ENCODE results near the gene LRG1. TPM values are rescaled to one million over a fixed set of nuclear protein-coding genes. Genes with fewer than 3 reads are reported as not detected.

LRG1 gene
- total RNA-seq, 1 experiment from 2014 or later, result 0.08 TPM

DNA sequence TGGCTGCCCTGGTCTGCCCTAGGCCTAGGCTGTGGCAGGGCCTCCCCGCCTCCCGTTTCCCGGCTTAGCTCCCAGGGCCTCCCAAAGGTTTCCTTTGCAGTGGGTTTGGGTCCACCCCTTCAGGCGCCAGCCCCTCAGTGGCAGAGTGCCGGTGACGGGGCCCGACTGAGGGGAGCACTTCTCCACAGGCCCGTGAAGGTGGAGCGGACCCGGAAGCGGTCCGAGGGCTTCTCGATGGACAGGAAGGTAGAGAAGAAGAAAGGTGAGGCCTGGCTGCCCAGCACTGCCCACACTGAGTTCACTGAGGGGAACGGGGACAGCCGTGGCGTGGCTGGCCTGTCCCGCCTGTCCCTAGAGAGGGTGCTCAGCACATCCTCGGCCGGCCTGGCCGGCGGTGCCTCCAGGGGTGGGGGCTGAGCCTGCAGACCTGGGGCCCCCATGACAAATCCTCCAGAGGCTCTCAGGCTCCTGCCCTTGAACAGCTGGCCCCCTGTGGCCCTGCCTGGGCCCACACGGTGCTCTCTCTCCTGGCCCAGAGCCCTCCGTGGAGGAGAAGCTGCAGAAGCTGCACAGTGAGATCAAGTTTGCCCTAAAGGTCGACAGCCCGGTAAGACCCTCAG is 42.0 kb downstream of the LRG1 start:
- intact Hi-C loops (cut with micrococcal nuclease; ENCODE audit: unreplicated experiment) (no loop called here), in situ Hi-C loops (cut with HindIII; ENCODE audit: low pct_unique_long_range_greater_than_20kb, low sequenced_read_pairs) (no loop called here)
- no peak for ATAC-seq
- no peaks in the 10 kb centered on the region for H3K36me3 ChIP-seq (ENCODE audit: control insufficient read depth, insufficient read depth, low read length)
- ChIA-PET POLR2A (no interaction called here), CTCF (no interaction called here)
- no peaks in the 10 kb centered on the region for H3K4me1 ChIP-seq (ENCODE audit: control insufficient read depth, insufficient read depth, low read length)
- BruUV-seq (replicated peaks), result no TSS peak
- no peak overlapping the region for H3K4me3 ChIP-seq (ENCODE audit: low read depth in 2 of 2, low read length in 2 of 2)
- TF ChIP-seq REST (IDR thresholded peaks at IDR 0.05; ENCODE audit: insufficient read depth in 1 of 2, low read depth in 2 of 2, low read length in 1 of 2) (no peak), POLR2AphosphoS5 (IDR thresholded peaks at IDR 0.05; ENCODE audit: low read depth, low read length) (no peak), CTCF (IDR thresholded peaks at IDR 0.05) (no peak), SIN3A (IDR thresholded peaks at IDR 0.05; ENCODE audit: borderline replicate concordance, insufficient read depth, low read depth, low read length) (no peak), TCF7L2 (IDR thresholded peaks at IDR 0.05; ENCODE audit: low read depth, low read length) (no peak)
- no peak for DNase-seq (ENCODE audit: low read depth, low spot score)
- no peaks in the 10 kb centered on the region for H3K27me3 ChIP-seq (ENCODE audit: control insufficient read depth, insufficient read depth, low read length)
- H3K27ac ChIP-seq (ENCODE audit: low read length), result no peak overlapping the region
- no peaks in the 10 kb centered on the region for H3K9me3 ChIP-seq (ENCODE audit: control insufficient read depth, insufficient read depth, low read depth, low read length)

DNA sequence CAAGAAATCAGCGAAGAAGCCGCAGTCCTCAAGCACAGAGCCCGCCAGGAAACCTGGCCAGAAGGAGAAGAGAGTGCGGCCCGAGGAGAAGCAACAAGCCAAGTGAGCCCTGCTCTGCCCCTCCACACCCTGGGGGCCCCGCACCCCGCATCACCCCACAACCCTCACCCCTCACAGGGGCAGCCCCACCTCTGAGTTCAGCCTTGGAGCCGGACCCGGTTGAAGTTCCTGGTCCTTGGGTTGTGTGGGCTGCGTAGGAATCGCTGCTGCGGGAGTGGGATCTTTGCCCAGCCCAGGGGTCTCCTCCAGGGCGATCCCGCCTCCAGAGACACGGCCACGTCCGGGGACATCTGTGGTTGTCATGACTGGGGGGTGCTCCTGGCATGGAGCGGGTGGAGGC is 43.5 kb downstream of the LRG1 start:
- TF ChIP-seq CTCF (IDR thresholded peaks at IDR 0.05) (no peak), SIN3A (IDR thresholded peaks at IDR 0.05; ENCODE audit: borderline replicate concordance, insufficient read depth, low read depth, low read length) (no peak), TCF7L2 (IDR thresholded peaks at IDR 0.05; ENCODE audit: low read depth, low read length) (no peak), REST (IDR thresholded peaks at IDR 0.05; ENCODE audit: insufficient read depth in 1 of 2, low read depth in 2 of 2, low read length in 1 of 2) (no peak), POLR2AphosphoS5 (IDR thresholded peaks at IDR 0.05; ENCODE audit: low read depth, low read length) (no peak)
- in situ Hi-C loops (cut with HindIII; ENCODE audit: low pct_unique_long_range_greater_than_20kb, low sequenced_read_pairs), result no loop called here
- DNase-seq (ENCODE audit: low read depth, low spot score) (no peak), ATAC-seq (no peak)
- Histone ChIP-seq H3K4me1 (ENCODE audit: control insufficient read depth, insufficient read depth, low read length) (no peaks in the 10 kb centered on the region), H3K4me3 (ENCODE audit: low read depth in 2 of 2, low read length in 2 of 2) (no peak overlapping the region), H3K36me3 (ENCODE audit: control insufficient read depth, insufficient read depth, low read length) (no peaks in the 10 kb centered on the region), H3K27me3 (ENCODE audit: control insufficient read depth, insufficient read depth, low read length) (no peaks in the 10 kb centered on the region), H3K27ac (ENCODE audit: low read length) (no peak overlapping the region), H3K9me3 (ENCODE audit: control insufficient read depth, insufficient read depth, low read depth, low read length) (no peaks in the 10 kb centered on the region)
- POLR2A ChIA-PET, result no interaction called here
- BruUV-seq (replicated peaks), result no TSS peak
- intact Hi-C loops (cut with micrococcal nuclease; ENCODE audit: unreplicated experiment), result no loop called here
- CTCF ChIA-PET, result no interaction called here
